HG03039 (cell line): ENCODE data around the gene TWF2.
"Not testable (repeated sequence)": the region's sequence is repeated elsewhere in the genome, so short reads cannot be mapped to it uniquely, and the experiment has no call there.

Experiments
- ATAC-seq: cut with Tn5 transposase; IDR thresholded peaks from one replicate; pipeline ENCODE4 v1.9.1; 2021; ENCODE audit warnings: mild to moderate bottlenecking, moderate library complexity; ENCODE audit not compliant: unreplicated experiment

TWF2 gene

GRCh38 chr3:52238761-52239701 lies at the start of gene TWF2:
Gene TWF2 (minus strand): TSS chr3:52239158. CDS start chr3:52239016, 142 bp downstream.
- ATAC-seq = peak; percentile 62

GRCh38 chr3:52288674-52289073 lies 49.7 kb upstream of the TWF2 start:
- ATAC-seq = no peak

GRCh38 chr3:52286777-52287110 lies 47.8 kb upstream of the TWF2 start:
- ATAC-seq = no peak

- not testable (repeated sequence) for ATAC-seq
Measured at GRCh38 chr3:52284051-52284450, 45.1 kb upstream of the TWF2 start.

- ATAC-seq = no peak
Measured at GRCh38 chr3:52283306-52283705, 44.3 kb upstream of the TWF2 start.

GRCh38 chr3:52281981-52282801 lies 43.2 kb upstream of the TWF2 start:
- no peak for ATAC-seq

- no peak for ATAC-seq
Measured at GRCh38 chr3:52280050-52280461, 41.1 kb upstream of the TWF2 start.

- no peak for ATAC-seq
Measured at GRCh38 chr3:52279596-52279995, 40.6 kb upstream of the TWF2 start.

GRCh38 chr3:52278510-52279069 lies 39.6 kb upstream of the TWF2 start, which contains the start of gene WDR82:
Gene WDR82 (minus strand): TSS chr3:52278649. CDS start chr3:52278361, 288 bp downstream.
- ATAC-seq = peak; percentile 79

- peak; percentile 52 for ATAC-seq
Measured at GRCh38 chr3:52277972-52278509, 39.1 kb upstream of the TWF2 start.

GRCh38 chr3:52277071-52277964 lies 38.4 kb upstream of the TWF2 start:
- ATAC-seq = no peak

GRCh38 chr3:52274781-52275180 lies 35.8 kb upstream of the TWF2 start:
- ATAC-seq = not testable (repeated sequence)

- ATAC-seq = no peak
Measured at GRCh38 chr3:52272831-52273230, 33.9 kb upstream of the TWF2 start.

GRCh38 chr3:52272172-52272571 lies 33.2 kb upstream of the TWF2 start:
- not testable (repeated sequence) for ATAC-seq

- ATAC-seq = no peak
Measured at GRCh38 chr3:52270252-52270754, 31.3 kb upstream of the TWF2 start.

- no peak for ATAC-seq
Measured at GRCh38 chr3:52269776-52270175, 30.8 kb upstream of the TWF2 start.

GRCh38 chr3:52268036-52268435 lies 29.1 kb upstream of the TWF2 start:
- no peak for ATAC-seq

GRCh38 chr3:52265387-52265786 lies 26.4 kb upstream of the TWF2 start:
- no peak for ATAC-seq

- ATAC-seq = no peak
Measured at GRCh38 chr3:52262447-52262846, 23.5 kb upstream of the TWF2 start.

- no peak for ATAC-seq
Measured at GRCh38 chr3:52259448-52259847, 20.5 kb upstream of the TWF2 start.
